Esophagus muscularis mucosa (tissue), 4 donors: ENCODE data around the gene PLGRKT.

Experiments
- EP300 ChIP-seq: sonication (generic); formaldehyde crosslinking; IDR thresholded peaks from one replicate; pipeline ENCODE4 v1.6.1; 2017; ENCODE audit warnings: antibody characterized with exemption
- POLR2A ChIP-seq: fragments of 450-650 bp; IDR thresholded peaks from one replicate; pipeline ENCODE4 v1.6.1; 2017; ENCODE audit warnings: antibody characterized with exemption, moderate library complexity, mild to moderate bottlenecking, low read depth
- POLR2AphosphoS5 ChIP-seq, 2 donors: sonication (generic); formaldehyde crosslinking; IDR thresholded peaks; one replicate each; pipeline ENCODE4 v1.6.1; 2017; ENCODE audit warnings: antibody characterized with exemption in 2 of 2
- TF ChIP-seq, protein P1 (sequence below), 3 experiments: fragments of 200-600 bp in 2 of 3; fragments of 450-650 bp in 1 of 3; sonication (generic) in 2 of 3; IDR thresholded peaks; one replicate each; pipeline ENCODE4 v1.5.1; 2017 to 2019; ENCODE audit warnings: antibody characterized with exemption in 3 of 3, mild to moderate bottlenecking in 2 of 3, moderate library complexity in 1 of 3

DNA sequence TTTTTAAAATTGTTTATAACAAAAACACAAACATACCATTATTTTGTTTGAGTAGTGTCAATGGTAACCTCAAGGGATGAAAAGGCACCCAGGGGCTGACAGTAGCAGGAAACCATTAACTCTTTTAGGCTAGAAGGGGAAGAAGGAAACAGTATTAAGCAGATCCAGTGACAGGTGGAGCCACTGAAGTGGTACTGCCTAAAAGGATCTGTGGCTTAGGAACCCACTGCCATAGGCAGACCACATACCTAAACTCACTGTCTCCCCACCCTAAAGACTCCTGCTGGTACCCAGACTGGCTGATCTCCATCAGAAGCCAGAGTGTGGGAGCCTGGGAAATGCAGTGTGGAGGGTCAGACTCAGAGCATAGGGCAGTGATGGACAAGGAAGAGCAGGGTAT is 111.5 kb downstream of the PLGRKT start:
- TF ChIP-seq, protein P1, sequence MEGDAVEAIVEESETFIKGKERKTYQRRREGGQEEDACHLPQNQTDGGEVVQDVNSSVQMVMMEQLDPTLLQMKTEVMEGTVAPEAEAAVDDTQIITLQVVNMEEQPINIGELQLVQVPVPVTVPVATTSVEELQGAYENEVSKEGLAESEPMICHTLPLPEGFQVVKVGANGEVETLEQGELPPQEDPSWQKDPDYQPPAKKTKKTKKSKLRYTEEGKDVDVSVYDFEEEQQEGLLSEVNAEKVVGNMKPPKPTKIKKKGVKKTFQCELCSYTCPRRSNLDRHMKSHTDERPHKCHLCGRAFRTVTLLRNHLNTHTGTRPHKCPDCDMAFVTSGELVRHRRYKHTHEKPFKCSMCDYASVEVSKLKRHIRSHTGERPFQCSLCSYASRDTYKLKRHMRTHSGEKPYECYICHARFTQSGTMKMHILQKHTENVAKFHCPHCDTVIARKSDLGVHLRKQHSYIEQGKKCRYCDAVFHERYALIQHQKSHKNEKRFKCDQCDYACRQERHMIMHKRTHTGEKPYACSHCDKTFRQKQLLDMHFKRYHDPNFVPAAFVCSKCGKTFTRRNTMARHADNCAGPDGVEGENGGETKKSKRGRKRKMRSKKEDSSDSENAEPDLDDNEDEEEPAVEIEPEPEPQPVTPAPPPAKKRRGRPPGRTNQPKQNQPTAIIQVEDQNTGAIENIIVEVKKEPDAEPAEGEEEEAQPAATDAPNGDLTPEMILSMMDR (IDR thresholded peaks at IDR 0.05) = no peak
- TF ChIP-seq POLR2AphosphoS5 (IDR thresholded peaks at IDR 0.05) = no peak
- no peak for TF ChIP-seq POLR2A
- no peak for TF ChIP-seq EP300
